GM10266 (cell line): ENCODE measurements around the gene PLA2G4C.
A peak's percentile ranks its signal among the peaks of the same experiment; 100 is the strongest.

Experiments used
- DNase-seq: peaks from one replicate; pipeline ENCODE4 v3.0.0; 2012; ENCODE audit errors: extremely low spot score
- TF ChIP-seq, protein P1 (sequence below): IDR thresholded peaks from 2 replicates; pipeline ENCODE4 v1.5.1; 2012; ENCODE audit warnings: mild to moderate bottlenecking, low read depth; ENCODE audit not compliant: control insufficient read depth, insufficient read depth; ENCODE audit errors: missing control alignments

Gene PLA2G4C

DNA sequence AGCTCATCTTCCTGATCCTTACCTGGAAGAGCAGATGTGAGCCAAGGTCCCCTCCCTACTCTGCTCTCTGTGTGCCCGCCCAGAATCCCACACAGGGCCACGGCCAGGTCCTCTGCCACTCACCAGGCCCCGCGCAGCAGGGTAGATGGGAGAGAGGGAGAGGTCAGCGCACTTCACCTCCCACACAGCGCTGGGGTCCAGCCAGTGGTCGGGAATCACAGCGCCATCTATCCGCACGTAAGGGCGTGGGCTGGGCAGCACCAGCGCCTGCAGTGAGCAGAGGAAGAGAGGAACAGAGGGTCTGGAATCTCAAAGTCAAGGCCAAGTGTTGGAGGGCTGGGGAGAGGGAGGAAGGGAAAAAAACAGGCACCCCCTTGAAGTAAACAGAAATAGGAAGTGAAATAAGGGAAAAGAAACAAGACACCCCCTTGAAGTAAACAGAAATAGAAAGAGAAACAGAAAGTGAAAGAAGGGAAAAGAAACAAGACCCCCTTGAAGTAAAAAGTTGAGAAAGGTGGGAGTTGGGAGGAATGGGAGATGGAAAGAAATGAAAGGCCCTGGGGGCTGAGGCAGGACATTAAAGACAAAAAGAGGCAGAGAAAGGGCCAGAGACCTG is 7.0 kb upstream of the PLA2G4C start:
- TF ChIP-seq, protein P1, sequence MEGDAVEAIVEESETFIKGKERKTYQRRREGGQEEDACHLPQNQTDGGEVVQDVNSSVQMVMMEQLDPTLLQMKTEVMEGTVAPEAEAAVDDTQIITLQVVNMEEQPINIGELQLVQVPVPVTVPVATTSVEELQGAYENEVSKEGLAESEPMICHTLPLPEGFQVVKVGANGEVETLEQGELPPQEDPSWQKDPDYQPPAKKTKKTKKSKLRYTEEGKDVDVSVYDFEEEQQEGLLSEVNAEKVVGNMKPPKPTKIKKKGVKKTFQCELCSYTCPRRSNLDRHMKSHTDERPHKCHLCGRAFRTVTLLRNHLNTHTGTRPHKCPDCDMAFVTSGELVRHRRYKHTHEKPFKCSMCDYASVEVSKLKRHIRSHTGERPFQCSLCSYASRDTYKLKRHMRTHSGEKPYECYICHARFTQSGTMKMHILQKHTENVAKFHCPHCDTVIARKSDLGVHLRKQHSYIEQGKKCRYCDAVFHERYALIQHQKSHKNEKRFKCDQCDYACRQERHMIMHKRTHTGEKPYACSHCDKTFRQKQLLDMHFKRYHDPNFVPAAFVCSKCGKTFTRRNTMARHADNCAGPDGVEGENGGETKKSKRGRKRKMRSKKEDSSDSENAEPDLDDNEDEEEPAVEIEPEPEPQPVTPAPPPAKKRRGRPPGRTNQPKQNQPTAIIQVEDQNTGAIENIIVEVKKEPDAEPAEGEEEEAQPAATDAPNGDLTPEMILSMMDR = no peak
- no peak for DNase-seq

DNA sequence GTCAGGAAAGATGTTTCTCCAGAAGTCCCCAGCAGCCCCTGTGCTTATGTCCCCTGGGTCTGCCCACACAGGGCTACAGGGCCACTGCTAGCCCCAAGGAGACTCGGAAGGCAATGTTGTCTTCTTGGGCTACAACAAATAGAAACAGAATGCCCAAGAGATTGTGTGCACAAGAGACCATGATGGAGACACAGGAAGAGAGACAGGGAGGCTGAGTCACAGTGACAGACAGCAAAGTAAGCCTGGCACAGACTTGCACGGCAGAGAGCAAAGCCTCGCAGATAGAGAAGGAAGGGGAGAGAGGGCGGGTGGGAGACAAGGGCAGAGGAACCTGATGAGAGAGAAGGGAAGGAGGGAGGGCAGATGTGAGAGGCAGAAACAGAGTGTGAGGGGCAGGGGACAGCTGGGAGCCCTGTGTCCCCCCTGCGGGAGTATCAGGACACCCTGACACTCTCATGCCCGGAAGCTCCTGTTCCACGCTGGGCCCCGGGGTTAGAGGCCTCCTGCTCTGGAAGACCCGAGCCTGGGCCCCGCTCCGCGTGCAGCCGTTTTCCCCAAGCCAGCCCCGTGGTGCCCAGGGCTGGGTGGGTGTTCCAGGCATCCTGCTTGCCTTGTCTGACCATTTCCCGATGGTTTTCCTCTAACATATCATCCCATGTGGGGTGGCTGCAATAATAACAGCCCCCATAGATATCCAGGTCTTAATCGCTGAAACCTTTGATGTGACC is 2.7 kb upstream of the PLA2G4C start:
- no peak for DNase-seq
- TF ChIP-seq, protein P1 = no peak

DNA sequence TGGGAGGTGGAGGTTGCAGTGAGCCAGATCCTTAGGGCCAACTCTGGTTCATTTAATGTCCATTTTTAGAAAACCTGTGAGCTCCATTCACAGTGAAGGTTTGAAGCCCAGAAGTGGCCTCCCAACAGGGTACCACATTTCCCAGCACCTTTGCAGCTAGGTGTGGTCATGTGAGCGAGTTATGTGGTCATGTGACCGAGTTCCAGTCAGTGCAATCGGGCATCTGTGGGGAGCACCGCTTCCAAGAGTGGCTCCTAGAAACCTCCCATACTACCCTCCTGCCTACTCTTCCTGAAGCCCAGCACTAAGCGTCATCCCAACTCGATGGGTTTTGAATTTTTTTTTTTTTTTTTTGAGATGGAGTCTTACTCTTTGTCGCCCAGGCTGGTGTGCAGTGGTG is 663 bp upstream of the PLA2G4C start:
- TF ChIP-seq, protein P1 = no peak
- DNase-seq = no peak

DNA sequence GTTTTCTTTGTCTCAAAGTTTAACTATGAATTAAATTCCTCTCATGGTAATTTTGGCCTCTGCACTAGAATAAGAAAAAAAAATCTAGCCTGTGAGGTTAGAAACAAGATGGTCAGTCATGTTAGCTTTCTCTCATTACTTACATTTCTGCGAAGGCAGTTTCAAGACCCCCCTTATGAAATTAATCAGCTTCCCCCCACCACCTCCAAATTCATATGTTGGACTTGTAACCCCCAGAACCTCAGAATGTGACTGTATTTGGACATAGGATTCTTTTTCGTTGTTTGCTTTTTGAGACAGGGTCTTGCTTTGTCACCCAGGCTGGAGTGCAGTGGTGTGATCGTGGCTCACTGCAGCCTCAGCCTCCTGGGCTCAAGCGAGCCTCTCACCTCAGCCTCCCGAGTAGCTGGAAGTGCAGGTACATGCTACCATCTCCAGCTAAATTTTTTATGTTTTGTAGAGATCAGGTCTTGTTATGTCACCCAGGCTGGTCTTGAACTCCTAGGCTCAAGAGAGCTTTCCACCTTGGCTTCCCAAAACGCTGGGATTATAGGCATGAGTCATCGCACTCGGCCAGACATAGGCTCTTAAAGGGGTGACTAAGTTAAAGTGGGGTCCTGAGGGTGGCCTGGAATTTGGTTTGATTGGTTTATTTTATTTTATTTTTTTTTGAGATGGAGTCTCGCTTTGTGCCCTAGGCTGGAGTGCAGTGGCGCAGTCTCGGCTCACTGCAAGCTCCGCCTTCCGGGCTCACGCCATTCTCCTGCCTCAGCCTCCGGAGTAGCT is 1.4 kb downstream of the PLA2G4C start:
- TF ChIP-seq, protein P1 = no peak
- DNase-seq = no peak

DNA sequence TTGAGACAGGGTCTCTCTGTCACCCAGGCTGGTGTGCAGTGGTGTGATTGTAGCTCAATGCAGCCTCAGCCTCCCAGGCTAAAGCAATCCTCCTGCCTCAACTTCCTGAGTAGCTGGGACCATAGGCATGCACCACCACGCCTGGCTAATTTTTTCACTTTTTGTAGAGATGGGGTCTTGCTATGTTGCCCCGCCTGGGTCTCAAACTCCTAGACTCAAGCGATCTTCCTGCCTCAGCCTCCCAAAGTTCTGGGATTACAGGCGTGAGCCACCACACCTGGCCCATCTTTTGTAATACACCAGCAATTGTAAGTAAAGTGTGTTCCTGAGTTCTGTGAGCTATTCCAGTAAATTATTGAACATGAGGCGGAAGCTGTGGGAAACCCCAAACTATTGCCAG is 6.7 kb downstream of the PLA2G4C start:
- no peak for DNase-seq

DNA sequence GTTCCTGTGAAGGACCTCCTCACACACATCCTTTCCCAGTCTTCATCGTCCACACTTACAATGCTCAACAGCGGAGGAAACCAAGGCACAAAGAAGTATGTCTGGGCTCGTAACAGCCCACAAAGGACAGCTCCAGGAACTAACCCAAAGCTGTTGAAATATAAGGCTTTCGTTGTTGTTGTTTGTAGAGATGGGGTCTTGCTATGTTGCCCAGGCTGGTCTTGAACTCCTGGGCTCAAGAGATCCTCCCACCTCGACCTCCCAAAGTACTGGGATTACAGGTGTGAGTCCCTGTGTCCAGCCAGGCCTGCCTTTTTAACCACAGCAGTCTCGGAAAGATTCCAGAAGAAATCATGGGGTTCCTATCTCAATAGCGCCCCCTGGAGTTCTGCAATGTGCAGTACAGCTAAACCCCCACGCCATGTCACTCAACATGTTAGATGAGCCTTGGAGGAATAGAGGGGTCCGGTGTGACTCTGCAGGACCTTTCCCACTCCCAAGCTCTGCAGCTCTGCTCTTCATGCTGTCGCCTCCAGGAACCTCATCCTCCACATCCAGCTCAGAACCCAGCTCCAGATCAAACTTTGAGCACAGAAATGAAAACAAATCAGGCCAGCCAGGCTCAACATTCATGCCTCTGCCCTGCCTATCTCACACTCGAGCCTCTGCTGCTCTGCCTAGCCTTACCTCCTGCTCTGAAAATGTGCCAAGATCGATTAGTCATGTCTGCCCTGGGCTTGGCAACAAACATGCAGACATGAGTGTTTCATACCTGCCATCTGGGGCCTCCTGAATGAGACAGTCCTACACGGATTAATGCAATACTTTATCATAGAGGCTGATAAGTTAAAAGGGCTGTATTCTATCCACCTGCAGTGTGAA is 7.5 kb downstream of the PLA2G4C start:
- DNase-seq = peak; percentile 60

More for the DNA sequence above, 6.7 kb downstream of the PLA2G4C start:
- TF ChIP-seq, protein P1 = no peak

More for the DNA sequence above, 7.5 kb downstream of the PLA2G4C start:
- TF ChIP-seq, protein P1 = peak; percentile 64
